OCI-LY3 (cell line): ENCODE results near the gene AHNAK.

Source experiments
- CTCF ChIP-seq: fragments of 200-600, 300-600 bp; sonication (generic); IDR thresholded peaks from 2 replicates; pipeline ENCODE4 v1.5.1; 2014; ENCODE audit warnings: antibody characterized with exemption, low read length, low read depth
- EZH2phosphoT487 ChIP-seq: fragments of 200-600 bp; shearing (Covaris generic); IDR thresholded peaks from 2 replicates; pipeline ENCODE4 v1.6.1; 2018; ENCODE audit warnings: antibody characterized with exemption, mixed run types, low read depth

- TF ChIP-seq CTCF (no peak), EZH2phosphoT487 (no peak)
These were observed 150.6 kb downstream of the AHNAK start for GRCh38 chr11:62395885-62396551.
